Inflammatory macrophage treated with lipopolysaccharide for 1 hour (primary cell): Measurements from ENCODE around the gene GMDS.

Source experiments
- DNase-seq, 2 donors: peaks; one replicate each; pipeline ENCODE4 v3.0.0-alpha.2; 2020 to 2022

GMDS gene

GRCh38 chr6:2245103-2245876, at the start of gene GMDS:
GMDS (minus strand) TSS chr6:2245605.
- peak; percentile 87 to 92 for DNase-seq

GRCh38 chr6:2285510-2285909, 40.1 kb upstream of the GMDS start:
- DNase-seq: no peak

- no peak for DNase-seq
These were observed 30.5 kb upstream of the GMDS start for GRCh38 chr6:2275892-2276242.

DNA sequence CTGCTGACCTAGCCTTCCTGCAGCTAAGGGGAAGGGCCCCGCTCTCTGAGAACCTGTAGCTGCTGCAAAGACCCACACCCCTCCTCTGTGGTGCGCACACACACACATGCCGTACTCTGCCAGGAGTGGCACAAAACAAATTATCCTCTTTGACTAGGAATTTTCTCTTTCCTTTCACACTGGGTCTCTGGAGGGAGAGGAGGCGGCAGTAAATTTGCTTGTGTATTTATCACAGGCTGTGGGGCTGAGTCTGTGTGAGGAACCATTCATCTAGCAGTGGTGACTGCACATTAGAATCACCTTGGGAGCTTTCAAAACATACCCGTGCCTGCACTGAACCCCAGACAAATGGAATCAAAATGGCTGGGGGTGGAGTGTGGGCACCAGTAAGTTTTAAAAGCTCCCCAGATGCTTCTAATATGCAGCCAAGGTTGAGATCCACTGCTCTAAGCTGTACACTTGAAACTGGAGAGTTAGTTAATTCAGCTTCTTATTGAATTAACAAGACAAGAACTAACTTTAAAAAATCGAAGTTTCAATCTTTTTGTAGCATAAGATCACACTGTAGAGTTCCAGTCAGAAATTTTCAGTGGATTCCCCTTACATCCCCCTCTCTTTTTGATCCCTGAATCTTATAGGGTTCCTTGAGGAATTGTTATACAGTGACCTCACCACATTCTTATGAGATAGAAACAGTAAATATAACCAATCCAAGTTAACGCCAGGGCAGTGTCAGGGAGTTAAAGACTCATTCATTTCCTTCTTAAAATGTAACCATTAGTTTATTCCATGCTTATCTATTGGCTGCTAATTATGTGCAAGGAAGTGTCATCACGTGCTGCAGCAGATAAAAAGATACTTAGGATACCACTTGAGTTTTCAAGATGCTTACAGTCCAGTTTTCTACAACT, 29.8 kb upstream of the GMDS start:
- DNase-seq: no peak

- no peak for DNase-seq
These were observed 27.3 kb upstream of the GMDS start for GRCh38 chr6:2272696-2273095.

GRCh38 chr6:2270054-2270453, 24.6 kb upstream of the GMDS start:
- DNase-seq: no peak

GRCh38 chr6:2266841-2267240, 21.4 kb upstream of the GMDS start:
- DNase-seq: no peak

DNA sequence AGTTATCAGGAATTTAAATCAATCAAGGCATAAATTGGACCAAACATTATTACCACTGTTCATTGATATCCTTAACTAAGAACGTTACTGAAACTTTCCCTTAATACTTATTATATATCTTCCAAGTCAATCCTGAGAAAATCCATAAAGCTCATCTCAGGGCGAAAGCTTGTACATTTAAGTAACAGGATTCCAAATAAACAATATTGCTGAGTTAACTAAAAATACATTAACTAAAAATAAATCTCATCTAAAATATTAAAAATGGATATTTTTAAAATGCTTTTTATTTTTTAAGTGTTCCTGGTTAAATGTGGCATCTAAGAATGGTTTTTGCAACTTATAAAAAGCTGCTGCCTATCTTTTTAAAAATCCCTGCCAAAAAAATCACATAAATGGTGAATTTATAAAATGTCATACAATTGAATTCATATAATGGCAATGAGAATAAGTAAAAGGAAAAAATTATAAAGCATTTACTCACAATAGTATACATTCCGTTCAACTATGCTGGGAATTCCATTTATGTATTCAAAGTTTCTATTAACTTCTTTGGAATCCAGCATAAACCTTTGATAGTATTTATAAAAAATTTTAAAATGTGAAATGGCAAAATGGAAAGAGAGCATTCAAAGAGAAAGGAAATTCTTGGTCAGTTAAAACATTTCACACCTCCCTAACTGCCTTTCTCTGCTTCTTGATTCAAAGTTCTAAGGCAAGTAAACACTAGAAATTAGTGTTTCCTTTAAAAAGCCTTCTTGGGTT, 20.8 kb upstream of the GMDS start:
- no peak for DNase-seq

DNA sequence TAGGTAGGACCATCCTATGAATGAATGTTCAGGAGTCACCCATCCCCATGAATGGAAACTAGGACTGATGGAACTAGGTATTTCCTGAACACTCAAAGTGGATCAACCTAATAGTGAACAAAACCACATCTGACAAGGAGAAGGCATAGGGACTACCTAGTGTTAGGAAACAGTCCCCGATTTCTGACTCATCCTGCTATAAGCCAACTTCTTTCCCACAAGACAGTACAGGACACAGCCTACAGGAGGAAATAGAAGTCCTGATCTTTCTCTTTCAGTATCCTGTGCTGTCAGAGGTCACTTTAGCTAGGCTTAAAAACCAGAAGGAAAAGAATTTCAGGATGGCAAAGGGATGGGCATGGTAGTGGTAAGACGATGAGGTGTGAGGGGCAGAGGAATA, 19.5 kb upstream of the GMDS start:
- DNase-seq: no peak

- no peak for DNase-seq
These were observed 18.5 kb upstream of the GMDS start for GRCh38 chr6:2263896-2264295.

GRCh38 chr6:2259574-2259973, 14.2 kb upstream of the GMDS start:
- no peak for DNase-seq

DNA sequence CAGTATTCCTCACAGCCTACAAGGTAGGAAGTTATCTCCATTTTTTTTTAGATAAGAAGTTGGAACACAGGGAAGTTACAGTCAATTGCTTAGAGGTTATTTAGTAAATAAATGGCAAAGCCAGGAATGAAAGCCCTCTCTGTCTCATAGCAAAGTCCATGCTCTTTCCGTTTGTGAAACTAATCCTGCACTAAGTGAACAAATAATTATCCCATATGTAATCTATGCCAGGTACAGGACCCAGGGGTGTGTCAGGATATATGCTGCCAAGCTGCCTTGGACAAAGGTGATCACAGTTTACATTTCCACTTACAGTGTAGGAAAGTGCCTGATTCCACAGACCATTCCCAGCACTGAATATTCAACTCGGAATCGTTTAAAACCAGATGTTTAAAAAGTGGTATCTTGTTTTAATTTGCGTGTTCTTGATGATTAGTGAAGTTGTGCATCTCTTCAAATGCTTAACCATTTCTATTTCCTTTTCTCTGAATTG, 13.6 kb upstream of the GMDS start:
- no peak for DNase-seq

DNA sequence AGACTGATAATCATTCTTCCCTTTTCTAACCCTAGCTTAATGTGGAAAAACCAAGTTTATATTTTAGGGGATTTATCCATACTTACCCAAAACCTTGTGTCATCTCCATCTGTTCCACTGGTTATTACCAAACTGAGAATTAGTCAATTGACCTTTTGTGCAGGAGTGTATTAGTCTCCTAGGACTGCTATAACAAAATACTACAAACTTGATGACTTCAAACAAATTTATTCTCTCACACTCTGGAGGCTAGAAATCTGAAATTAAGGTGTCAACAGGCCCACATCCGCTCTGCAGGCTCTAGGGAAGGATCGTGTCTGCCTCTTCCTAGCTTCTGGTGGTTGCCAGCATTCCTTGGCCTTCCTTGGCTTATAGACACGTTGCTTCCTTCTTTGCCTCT, 12.7 kb upstream of the GMDS start:
- peak in 1 of 2 donors; percentile 13 for DNase-seq

- DNase-seq: no peak
These were observed 12.0 kb upstream of the GMDS start for GRCh38 chr6:2257363-2257762.

DNA sequence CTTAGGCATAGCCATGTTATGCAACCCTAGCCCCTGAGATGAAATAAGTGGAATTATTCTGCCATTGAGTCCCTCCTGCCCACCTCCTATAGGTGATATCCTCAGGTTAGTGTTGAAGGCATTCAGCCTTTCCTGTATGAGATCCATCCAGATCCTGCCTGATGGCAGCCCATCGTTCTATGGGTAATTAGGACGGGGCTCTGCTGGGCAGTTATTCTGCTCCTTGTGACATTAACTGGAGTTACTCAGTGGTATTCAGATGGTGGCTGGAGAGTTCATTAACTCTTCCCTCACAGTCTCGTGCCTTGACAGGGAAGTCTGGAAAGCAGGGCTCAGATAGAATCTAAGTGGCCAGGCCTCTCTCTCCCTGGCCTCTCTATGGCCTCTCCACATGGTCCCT, 9.3 kb upstream of the GMDS start:
- DNase-seq: no peak

DNA sequence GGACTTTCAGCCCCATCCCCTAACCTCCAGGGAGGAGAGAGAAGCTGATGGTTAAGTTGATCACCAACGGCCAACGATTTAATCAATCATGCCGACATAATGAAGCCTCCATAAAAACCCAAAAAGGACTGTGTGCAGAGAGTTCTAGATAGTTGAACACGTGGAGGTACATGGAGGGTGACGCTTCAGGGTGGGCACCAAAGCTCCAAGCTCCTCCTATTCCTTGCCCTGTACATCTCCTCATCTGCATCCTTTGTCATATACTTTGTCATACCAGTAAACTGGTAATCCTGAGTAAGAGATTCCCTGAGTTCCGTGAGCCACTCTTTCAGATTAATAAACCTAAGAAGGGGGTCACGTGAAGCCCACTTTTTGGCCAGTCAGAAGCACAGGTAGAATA, 3.7 kb upstream of the GMDS start:
- DNase-seq: no peak

DNA sequence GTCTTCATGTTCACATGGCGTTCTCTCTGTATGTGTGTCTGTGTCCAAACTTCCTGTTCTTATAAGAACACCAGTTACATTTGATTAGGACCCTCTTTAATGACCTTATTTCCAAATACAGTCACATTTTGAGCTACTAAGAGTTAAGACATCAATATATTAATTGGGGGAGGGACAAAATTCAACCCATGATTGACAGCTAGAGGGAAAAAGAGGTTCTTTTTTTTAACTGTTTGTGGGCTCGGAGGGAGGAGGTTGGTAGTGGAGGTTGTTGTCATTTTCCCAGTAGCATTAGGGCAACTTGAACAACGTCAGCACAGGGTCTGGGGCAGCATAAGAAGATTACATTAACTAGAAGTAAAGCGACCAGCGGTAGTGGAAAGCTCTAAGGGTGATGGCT, 2.3 kb upstream of the GMDS start:
- no peak for DNase-seq

GRCh38 chr6:2245877-2246863, 765 bp upstream of the GMDS start:
- peak; percentile 23 to 31 for DNase-seq

- no peak for DNase-seq
These were observed 923 bp downstream of the GMDS start for GRCh38 chr6:2244261-2245102.

- no peak for DNase-seq
These were observed 3.1 kb downstream of the GMDS start for GRCh38 chr6:2242311-2242710.

DNA sequence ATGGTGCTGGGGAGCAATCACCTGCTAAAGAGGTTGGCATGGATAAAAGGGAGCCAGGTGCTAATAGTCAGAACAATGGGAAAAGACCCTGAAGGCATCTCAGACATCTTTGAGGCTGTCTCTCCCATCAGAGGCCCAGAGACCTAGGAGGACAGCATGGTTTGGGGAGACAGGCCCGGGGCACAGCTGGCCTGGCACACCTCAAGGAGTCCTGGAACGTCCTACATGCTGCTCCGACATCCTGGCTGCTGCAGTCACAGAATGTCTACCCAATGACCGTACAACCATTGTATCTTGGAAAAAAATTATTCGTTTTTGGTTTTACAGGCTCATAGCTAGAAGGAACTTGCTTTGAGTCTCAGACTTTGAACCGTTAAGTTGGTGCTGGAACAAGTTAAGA, 4.4 kb downstream of the GMDS start:
- DNase-seq: no peak
